Right lung (tissue), 5 donors: ENCODE data around the gene SLC12A1. TPM values are rescaled to one million over a fixed set of nuclear protein-coding genes. Genes with fewer than 3 reads are reported as not detected.

Experiments
- DNase-seq, 2 donors: peaks; one replicate each; pipeline ENCODE4 v3.0.0-alpha.2; 2013
- polyA plus RNA-seq, 5 donors: library from polyadenylated mRNA; unstranded; fragments of 120-200 nt; gene quantifications; one replicate each; pipeline versions ENCODE4 v1.2.1 to v1.2.3, GENCODE V29; 2013; ENCODE audit warnings: inconsistent platforms in 1 of 5, low replicate concordance in 1 of 5; ENCODE audit not compliant: insufficient read length in 5 of 5, insufficient read depth in 1 of 5

SLC12A1 gene
- polyA plus RNA-seq, 5 donors: 0.06 to 2.6 (median 0.29) TPM

DNA sequence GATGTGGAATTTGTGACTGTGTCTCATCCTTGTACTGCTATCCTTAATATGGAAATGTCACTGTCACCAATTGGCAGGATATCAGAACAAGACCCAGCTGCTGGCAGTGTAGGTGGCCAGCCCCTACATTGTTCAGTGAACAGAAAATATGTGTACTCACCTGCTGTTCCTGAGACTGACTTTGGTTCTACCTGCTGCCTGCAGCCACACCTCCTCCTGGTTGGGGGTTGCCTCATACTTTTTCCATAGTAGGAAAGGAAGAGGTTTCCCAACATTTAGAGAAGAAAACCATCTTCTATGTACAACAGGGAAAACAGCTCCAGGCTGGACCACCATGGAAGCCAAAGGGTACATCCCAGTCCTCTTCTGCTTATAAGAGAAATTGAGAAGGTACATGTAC is 35.9 kb downstream of the SLC12A1 start:
- DNase-seq: no peak

DNA sequence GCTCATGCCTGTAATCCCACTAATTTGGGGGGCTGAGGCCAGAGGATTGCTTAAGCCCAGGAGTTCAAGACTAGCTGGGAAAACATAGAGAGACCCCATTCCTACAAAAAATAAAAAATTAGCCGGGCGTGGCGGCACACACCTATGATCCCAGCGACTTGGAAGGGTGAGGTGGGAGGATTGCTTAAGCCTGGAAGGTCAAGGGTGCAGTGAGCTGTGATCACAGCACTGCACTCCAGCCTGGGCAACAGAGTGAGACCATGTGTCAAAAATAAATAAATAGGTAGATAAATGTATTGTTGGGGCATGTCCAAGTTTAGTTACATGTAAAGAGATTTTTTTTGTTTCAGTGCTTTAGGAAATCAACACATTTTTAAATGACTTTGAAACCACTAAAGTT is 36.4 kb downstream of the SLC12A1 start:
- DNase-seq: no peak

DNA sequence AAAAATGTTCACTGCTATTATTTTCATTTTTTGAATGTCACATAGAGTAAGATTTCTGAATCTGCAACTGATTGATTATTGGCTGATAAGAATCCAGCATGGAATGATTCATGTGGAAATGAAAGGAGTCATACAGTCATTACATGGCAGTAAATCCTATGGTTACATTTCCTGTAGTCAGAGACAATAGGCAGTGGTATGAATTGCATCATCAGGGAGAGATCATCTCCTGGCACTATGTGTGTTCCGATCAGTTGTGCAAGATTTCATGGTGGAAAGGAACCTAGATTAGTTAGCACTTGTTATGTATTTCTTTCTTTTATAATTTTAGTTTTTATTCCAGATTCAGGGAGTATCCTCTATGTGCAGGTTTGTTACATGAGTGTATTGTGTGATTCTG is 38.8 kb downstream of the SLC12A1 start:
- no peak for DNase-seq

DNA sequence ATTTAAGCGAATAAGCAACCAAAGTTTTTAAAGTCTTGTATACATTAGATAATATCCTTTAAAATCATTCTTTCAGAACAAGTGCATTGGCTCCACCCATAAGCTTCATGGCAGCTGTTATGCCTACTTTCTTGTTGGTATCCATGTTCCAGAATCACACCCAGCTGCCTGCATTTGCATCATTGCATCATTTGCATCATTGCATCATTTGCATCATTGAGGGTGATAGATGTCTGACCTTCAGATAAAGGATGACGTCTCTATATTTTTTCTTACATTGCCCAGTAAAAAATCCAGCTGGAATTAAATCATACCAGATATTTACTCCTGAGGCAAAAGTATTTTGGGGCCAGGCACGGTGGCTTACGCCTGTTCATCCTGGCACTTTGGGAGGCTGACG is 42.3 kb downstream of the SLC12A1 start:
- DNase-seq: no peak

DNA sequence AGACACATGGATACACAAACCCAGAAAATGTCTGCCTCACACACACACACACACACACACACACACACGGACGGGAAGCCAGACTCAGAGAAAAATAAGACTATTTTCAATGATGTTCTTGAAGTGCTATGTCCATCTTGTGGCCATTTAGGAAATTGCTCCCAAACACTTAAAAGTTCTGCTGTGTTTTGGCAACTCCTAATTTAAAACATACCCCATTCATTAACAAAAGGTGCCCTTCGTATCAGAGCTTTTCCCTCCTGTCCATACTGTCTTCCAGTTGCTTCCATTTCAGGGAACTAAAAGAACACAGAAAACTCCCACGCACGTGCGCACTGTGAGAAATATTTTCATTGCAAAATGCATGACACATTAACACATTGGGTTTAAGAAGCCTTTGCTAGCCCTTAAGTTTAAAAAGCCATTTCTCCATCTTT is 44.6 kb downstream of the SLC12A1 start:
- peak; percentile 39 to 52 for DNase-seq

DNA sequence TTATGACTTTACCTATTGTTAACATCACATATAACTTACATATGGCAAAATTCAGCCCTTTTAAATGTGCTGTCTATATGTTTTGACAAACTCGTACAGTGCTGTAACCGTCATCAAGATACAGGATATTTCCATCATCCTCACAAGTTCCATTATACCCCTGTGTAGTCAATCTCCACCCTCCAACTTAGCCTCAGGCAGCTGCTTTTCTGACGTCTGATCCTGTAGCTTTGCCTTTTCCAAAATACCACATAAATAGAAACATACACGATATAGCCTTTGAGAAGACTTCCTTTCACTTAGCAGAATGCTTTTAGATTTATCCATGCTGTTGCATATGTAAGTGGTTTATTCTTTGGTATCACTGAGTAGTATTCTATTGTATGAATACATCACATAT is 47.1 kb downstream of the SLC12A1 start:
- DNase-seq: no peak

DNA sequence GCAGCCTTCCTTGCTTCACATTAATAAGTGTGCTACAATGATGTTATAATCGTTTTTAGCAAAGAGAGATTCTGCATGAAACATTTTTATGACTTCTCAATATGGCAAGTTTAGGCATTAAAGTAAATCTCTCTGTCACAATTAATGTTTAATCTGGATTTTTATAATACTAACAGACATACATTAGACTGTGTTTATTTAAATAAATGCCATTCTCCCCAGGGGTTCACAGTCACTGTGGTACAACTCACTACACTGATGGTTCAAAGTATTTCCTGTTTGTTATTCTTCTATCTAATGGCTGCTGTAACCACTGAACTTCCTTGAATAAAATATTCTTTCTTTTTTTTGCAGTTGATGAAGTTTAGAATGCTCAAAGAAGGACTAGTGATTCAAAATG is 59.0 kb downstream of the SLC12A1 start:
- DNase-seq: no peak

DNA sequence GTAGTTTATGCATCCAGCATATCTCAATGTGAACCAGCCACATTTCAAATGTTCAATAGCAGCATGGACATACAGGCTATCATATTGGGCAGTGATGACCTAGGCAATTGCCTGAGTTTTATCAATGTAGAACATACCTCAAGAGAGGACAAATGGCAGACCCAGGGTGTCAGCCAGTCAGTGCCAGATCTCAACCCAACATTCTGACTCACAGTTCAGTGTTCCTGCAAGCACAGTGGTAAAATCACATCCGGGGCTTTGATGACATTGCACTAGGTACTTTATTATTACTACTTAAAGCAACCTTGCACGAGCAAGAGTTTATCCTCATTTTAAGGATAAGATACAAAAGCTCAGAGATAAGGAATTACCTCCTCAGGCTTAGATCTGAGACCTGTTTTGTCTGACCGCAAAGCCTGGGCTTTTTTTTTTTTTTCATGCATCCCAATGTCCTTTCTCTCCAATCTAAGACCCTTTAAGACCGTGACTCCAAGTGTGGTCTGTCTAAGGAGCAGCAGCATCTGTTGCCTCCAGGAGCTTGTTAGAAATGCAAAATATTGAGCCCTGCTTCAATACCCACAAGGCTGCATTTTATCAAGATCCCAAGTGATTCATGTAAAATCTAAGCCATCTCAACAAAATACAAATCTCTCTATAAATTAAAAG is 60.1 kb downstream of the SLC12A1 start:
- no peak for DNase-seq

DNA sequence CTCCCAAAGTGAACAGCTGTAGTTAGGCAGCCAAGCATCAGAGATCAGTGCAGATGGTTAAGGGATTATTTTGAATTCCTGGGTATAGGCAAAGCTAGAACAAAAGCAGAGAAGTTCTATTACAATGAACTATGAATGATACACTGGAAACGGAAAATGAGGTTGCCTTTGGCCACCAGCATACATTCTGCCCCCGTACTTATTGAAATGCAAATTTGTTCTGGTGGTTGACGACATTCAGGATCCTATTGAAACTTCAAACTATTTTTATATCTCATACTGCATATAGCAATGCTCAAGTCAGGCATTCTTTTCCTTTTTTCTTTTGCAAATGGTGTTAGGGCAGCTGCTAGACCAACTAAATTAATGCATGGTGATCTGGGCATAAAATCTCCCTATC is 61.7 kb downstream of the SLC12A1 start:
- no peak for DNase-seq

DNA sequence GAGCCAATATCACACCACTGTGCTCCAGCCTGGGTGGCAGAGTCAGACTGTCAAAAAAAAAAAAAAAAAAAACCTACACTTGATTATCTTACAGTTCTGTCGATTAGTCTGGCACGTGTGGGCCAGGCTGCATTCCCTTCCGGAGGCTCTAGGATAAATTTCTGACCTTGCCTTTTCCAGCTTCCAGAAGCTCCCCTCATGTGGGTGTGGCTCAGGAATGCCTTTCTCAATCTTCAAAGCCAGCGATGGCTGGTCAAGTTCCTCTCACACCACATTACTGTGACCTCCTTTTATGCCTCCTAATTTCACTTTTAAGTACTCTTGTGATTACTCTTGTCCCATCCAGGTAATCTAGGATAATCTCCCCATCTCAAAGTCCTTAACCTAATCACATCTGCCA is 66.9 kb downstream of the SLC12A1 start:
- DNase-seq: no peak

DNA sequence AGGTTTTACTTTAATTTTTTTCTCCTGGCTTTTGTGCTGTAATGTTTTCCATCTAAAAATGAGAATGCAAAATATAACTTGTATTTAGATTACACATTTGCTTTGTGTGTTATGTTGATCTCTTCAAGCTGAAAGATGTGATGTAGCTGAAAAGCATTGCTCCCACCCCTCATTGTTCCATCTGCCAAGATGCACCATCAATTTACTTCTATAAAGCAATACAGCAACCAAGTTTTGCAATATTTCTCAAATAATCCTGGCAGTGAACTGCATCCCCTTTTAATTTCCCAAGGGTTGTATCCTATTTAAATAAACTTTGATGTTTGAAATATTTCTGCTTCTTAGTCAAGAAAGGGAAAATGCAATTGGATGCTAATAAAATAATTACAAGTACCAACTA is 72.6 kb downstream of the SLC12A1 start:
- DNase-seq: peak in 1 of 2 donors; percentile 39

DNA sequence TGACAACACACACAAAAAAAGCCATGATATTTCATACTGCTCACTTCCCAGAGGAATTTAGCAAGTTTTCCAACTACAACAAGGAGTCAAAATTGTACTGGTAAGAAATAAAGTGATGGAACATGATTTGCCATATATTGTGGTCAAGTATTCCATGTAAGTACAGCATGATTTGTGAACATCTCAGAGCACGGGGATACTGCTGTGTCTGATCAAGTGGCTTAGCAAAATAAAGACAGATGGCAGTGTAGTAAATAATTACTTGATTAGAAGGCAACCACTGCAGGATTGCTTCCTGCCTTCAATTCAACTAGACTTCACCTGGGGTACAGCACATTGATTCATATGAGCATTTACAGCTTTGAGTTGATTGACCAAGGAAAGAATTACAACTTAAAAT is 73.5 kb downstream of the SLC12A1 start:
- no peak for DNase-seq

DNA sequence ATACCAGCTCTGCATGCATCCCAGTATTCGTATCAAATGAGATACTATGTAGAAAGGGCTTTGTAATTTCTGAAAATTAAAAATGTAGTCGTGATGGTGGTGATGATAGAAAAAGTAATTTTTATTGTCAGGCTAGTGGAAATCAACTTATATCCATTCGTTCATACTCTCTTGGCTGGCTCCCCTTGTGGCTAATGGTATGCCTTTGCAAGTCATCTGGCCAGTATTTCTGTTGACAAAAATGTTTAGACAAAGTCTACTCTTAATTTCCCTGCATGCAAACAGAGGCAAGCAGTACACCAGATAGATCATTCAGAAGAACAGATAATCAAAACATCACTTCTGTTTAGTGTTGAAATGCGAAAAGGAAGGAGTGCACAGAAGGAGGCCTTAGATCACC is 75.6 kb downstream of the SLC12A1 start:
- no peak for DNase-seq

DNA sequence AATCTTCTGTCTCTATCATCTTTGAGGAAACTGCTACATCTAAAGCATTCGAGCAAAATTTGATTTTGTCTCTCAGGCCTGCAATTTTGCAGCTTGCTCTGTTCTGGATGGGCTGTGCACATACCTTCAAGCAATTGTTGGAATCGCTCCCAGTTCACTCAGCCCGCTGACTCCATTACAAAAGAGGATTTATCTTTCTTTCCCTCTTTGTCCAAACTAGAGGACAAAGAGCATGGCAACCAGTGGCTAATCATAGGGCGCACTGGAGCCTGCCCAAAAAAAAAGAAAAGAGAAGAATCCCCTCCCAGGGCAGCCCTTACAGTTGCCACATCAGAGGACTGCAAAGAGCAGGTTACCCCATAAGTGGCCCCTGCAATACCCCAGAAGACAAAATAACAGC is 76.1 kb downstream of the SLC12A1 start:
- DNase-seq: no peak

DNA sequence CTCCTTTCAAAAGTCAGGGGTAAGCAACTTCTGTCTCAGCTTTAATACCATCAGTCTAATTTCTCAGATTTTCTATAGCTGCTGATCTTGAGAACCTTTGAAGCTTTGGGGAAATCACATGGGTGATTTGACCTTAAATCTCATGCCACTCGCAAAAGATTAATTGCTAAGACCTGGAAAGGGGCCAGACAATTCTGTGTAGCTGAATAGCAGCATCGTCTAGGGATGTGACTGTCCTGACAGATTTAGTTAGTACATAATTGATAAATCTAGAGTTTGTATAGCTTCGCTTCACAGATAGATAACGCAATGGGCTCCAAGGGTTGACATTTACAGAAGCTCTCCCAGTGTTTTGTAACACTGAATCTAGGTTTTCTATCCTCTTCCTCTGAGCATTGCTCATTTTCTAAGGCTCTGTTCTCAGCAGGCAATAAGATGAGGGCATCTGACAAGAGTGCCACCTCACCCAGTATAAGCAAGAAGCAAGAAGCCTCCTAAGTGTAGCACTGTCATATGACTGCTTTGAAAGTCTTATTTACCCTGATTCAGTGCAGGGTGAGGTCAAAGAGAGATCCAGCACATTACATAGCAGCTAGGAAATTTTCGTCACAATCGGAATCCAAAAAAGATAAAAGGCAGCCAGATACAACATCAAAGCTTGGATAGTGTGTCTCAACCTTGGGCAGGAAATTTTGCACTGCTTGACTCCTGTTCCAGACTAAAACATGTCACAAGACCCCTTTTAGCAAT is 77.5 kb downstream of the SLC12A1 start:
- peak in 1 of 2 donors; percentile 24 for DNase-seq

DNA sequence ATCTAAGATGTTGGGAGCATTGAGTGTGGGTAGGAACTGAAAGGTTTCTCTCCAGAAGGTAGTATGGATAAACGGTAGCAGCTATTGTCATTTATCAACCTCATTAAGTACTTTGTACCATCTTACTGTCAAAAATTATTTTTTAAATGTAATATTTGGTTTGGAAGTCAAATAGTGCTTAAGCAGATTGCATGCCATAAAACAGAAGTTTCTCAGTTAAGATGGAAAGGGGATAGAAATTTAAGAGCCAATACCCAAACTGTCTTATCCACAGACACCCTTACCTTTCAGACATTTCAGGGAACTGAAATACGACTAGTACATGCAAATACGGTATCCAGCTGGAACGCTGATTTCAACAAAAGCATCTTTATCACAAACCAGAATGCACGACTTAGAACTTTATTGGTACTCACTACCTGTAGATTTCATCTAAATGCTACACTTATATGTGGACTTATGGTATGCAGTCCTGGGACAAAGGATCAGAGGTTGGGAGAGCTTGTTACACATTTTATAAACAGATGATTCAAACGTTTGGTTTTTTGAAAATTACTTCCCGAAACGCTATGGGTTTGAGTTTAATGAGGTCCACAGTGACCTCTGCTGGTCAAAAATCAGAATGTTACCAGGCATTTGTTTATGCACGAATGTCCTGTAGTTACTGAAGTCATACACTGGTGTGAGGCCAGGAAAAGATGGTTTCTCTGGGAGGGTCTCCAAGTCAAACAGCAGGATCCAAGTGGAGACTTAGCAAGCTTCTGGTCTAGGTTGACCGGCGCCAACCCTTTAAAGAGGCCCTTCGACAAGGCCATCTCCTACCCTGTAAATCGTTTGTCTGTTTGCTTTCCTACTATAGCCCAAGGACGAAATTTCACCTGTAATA is 79.5 kb downstream of the SLC12A1 start:
- peak; percentile 76 to 85 for DNase-seq

DNA sequence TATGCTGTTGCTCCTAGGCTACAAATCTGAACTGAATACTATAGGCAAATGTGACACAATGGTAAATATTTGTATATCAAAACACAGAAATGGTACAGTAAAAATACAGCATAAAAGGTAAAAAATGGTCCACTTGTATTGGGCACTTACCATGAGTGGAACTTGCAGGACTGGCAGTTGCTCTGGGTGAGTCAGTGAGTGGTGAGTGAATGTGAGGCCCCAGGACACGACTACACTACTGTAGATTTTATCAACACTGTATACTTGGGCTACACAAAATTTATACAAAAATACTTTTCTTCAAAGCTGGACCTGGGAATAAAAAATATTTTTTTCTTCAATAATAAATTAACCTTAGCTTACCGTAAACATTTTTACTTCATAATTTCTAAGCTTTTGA is 83.5 kb downstream of the SLC12A1 start:
- DNase-seq: no peak

DNA sequence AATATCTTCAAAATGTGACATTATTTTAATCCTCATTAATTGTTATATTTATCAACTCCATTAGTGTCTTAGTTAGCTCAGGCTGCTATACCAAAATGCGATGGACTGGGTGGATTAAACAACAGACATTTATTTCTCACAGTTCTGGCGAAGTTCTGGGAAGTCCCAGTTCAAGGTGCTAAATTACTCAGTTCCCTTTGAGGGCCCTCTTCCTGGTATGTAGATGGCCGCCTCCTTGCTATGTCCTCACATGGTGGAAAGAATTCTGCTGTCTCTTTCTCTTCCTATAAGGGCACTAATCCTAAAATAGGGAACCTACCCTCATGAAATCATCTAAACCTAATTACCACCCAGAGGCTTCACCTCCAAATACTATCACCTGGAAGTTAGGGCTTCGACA is 86.4 kb downstream of the SLC12A1 start:
- no peak for DNase-seq

DNA sequence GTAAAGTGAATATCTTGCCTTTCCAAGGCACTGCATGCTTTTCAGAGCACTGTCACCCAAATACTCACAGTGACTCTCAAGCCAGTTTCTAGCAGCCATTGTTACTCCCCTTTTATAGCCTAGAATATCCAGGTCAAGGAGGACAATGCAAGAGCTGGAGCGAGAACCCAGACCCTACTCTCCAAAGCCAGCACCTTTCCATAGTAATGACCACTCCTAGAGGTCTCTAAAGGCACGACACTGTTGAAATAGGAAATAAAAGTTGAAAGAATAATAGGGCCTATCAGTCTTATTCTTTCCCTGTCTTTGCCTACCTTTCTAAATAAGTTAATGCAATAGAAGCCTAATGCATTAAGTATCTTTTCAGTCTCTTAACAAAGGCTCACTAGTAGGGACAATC is 91.6 kb downstream of the SLC12A1 start:
- DNase-seq: no peak

DNA sequence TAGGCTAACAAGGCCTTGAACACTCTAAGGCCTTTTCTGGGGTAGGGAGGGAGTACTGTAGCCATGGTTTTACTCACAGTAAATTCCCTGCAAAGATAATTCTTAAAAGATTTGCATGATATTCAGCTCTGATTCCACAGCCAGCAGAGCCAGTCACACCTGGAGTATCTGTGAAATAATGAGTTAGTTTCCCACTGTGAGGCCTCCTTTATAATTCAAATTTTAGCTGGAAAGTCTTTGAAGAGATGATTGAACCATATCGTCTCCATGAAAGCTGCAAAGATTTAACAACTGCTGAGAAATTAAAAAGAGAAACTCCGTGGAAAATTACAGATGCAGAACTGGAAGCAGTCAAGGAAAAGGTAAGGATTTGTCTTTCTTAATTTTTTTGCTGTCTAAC is 92.8 kb downstream of the SLC12A1 start:
- DNase-seq: no peak

DNA sequence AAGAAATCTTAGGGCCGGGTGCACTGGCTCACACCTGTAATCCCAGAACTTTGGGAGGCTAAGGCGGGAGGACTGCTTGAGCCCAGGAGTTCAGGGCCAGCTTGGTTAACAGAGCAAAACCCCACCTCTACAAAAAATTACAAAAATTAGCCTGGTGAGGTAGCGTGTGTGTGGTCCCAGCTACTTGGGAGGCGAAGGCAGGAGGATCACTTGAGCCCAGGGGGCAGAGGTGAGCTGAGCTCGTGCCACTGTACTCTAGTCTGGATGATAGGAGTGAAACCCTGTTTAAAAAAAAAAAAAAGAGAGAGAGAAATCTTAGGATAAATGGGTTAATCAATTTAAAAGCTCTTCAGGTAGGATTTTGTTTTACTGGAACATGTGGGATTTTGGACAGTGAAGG is 93.9 kb downstream of the SLC12A1 start:
- DNase-seq: no peak

DNA sequence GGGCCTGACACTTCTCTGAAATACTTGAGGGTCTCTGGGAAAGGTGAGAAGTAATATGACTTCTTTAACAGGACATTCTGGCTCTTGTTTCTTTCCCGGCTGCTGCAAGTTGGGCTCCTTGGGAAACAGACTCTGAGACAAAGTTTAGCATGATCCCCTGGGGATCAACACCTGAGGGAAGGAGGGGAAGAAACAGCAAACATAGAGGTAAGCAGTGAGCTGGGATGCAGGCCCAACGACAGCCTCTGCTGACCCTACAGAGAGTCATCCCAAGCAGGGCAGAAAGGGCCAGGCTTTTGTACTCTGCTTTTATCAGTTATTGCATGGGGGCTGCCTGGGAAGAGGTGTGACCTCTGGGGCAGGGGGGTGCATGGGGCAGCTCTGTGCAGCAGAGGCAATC is 98.3 kb downstream of the SLC12A1 start:
- DNase-seq: no peak

DNA sequence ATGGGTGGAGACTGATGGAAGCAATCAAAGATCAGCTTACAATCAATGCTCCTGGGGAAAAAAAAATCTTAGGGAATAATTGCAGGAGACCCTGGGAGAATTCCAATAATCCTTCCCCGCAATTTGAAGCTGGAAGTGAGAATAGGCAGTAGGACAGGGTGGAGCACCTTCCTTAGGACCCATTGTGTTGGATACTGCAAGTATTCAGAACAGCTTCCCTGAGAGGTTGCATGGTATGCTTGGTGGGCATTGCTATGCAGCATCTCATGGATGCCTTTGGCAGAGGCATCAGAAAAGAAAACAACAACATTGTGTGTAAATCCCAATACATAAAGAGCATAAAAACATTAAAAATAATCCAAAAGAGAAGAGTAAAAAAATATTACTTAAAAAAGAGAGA is 100.5 kb downstream of the SLC12A1 start:
- no peak for DNase-seq
